ENCODE measurements around the gene HSF2BP.
"Not testable (repeated sequence)": the region's sequence is repeated elsewhere in the genome, so short reads cannot be mapped to it uniquely, and the experiment has no call there.

GRCh38 chr21:43616861-43617260 lies 42.4 kb downstream of the HSF2BP start:
- not testable (repeated sequence) for TF ChIP-seq CTCF, POLR2A, EP300 (IDR thresholded peaks at IDR 0.05)
